Measurements from ENCODE around the gene SLC7A1.

The SLC7A1 gene

DNA sequence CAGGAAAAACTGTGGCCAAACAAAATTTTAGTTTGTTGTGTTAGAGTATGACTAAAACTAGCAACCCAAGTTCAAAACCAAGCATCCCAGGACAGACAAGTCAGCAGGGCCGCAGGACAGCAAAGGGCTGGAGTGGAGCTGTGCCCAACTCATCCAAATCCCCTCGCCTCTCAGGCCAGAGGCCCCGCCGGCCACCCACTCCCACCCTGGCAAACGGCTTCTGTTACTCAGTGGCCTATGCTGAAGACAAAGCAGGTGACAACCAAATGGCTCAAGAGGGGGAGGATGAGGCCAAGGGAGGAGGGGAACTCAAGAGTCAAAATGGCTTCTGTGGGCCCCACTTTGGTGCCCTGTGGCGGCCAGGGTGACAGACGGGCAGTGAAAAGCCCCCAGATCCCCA, 69.7 kb downstream of the SLC7A1 start:
- H3K36me3 ChIP-seq (ENCODE audit: control insufficient read depth, low read depth, low read length), result peaks cover 72% of the 10 kb centered on the region
- no peaks in the 10 kb centered on the region for H3K27me3 ChIP-seq (ENCODE audit: control insufficient read depth, insufficient read depth, low read length)
- no peak overlapping the region for H3K4me3 ChIP-seq (ENCODE audit: low read length)

DNA sequence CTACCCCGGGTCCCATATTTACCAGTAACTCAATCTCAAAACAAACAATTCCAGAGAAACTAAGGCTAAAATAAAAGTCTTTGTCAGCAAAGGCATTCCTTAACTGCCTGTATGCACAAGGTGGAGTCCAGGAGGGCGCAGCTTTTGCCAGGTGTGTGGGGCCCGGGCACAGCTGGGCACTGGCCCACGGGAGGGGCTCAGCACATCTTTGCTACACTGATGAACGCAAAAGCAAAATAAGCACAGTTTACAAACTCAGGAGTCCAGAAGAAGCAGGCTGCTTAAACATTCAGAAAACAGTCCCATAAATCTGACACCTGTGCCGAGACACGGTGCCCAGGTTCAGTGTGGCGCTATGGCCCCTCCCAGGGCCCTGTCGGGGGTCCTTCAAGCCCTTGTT, 70.8 kb downstream of the SLC7A1 start:
- H3K4me3 ChIP-seq (ENCODE audit: low read length), result no peak overlapping the region
- H3K27ac ChIP-seq (ENCODE audit: low read length), result no peak overlapping the region
- no peaks in the 10 kb centered on the region for H3K4me1 ChIP-seq (ENCODE audit: control insufficient read depth, low read depth, low read length)
- H3K36me3 ChIP-seq (ENCODE audit: control insufficient read depth, low read depth, low read length), result peaks cover 72% of the 10 kb centered on the region
- H3K27me3 ChIP-seq (ENCODE audit: control insufficient read depth, insufficient read depth, low read length), result no peaks in the 10 kb centered on the region
- H3K9me3 ChIP-seq (ENCODE audit: control insufficient read depth, low read depth, low read length), result no peaks in the 10 kb centered on the region
- H3K9ac ChIP-seq (ENCODE audit: low read length), result no peak overlapping the region

More for the DNA sequence above, 69.7 kb downstream of the SLC7A1 start:
- no peak overlapping the region for H3K9ac ChIP-seq (ENCODE audit: low read length)
- no peak overlapping the region for H3K27ac ChIP-seq (ENCODE audit: low read length)
- H3K4me1 ChIP-seq (ENCODE audit: control insufficient read depth, low read depth, low read length), result no peaks in the 10 kb centered on the region
- H3K9me3 ChIP-seq (ENCODE audit: control insufficient read depth, low read depth, low read length), result no peaks in the 10 kb centered on the region

DNA sequence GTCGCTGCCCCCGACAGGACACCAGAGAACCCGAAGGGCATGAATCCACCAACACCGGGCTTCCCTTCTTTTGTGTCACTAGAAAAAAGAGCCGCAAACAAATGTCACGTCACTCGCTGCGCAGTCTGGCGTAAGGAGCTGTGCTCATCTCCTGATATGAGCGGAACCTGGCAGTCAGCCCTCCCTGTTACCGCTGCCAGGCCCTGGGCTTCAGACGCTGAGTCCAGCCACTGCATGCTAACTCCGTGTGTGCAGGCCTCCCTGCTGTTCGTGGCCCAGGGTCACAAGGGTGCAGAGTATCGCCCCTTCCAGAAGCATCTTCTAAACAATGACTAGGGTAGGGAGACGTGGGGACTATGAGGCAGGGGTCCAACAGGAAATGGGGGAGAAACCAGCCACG, 71.3 kb downstream of the SLC7A1 start:
- Histone ChIP-seq H3K9ac (ENCODE audit: low read length) (no peak overlapping the region), H3K36me3 (ENCODE audit: control insufficient read depth, low read depth, low read length) (peaks cover 71% of the 10 kb centered on the region), H3K27me3 (ENCODE audit: control insufficient read depth, insufficient read depth, low read length) (no peaks in the 10 kb centered on the region), H3K27ac (ENCODE audit: low read length) (no peak overlapping the region), H3K4me3 (ENCODE audit: low read length) (no peak overlapping the region), H3K4me1 (ENCODE audit: control insufficient read depth, low read depth, low read length) (no peaks in the 10 kb centered on the region), H3K9me3 (ENCODE audit: control insufficient read depth, low read depth, low read length) (no peaks in the 10 kb centered on the region)

DNA sequence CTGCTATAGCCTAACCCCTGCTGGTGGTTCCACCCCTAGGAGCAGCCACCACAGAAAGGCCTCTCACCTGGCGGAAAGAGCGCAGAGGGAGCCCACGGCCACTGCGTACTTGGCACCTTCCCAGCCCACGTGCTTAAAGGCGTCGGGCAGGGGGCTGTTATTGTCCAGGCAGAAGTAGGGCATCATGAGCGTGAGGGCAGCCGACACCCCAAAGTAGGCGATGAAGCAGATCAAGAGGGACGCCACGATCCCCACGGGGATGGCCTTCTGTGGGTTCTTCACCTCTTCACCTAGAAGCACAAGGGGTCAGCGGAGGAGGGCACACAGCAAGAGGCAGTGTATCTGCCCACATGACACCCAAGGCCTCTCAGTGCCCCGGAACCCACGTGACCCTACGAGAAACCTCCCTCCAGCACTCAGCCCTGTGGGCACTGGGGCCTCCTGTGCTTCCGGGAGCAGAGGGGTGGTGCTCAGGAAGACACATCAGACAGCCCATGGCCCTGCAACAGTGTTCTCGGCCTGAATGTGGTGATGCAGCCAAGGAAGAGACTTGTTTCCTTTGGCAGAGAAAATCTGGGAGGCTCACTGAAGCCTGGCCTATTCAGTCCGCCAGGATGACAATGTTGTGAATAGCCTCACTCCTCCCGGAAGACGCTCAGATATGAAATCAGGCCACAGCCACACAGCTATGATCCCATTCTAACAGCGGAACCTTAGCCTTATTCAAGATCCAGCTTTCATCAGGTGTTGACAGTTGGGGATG, 72.1 kb downstream of the SLC7A1 start:
- no peaks in the 10 kb centered on the region for H3K4me1 ChIP-seq (ENCODE audit: control insufficient read depth, low read depth, low read length)
- no peak overlapping the region for H3K4me3 ChIP-seq (ENCODE audit: low read length)
- no peak overlapping the region for H3K9ac ChIP-seq (ENCODE audit: low read length)
- no peak overlapping the region for H3K27ac ChIP-seq (ENCODE audit: low read length)
- H3K27me3 ChIP-seq (ENCODE audit: control insufficient read depth, insufficient read depth, low read length), result no peaks in the 10 kb centered on the region
- no peaks in the 10 kb centered on the region for H3K9me3 ChIP-seq (ENCODE audit: control insufficient read depth, low read depth, low read length)
- peaks cover 72% of the 10 kb centered on the region for H3K36me3 ChIP-seq (ENCODE audit: control insufficient read depth, low read depth, low read length)

DNA sequence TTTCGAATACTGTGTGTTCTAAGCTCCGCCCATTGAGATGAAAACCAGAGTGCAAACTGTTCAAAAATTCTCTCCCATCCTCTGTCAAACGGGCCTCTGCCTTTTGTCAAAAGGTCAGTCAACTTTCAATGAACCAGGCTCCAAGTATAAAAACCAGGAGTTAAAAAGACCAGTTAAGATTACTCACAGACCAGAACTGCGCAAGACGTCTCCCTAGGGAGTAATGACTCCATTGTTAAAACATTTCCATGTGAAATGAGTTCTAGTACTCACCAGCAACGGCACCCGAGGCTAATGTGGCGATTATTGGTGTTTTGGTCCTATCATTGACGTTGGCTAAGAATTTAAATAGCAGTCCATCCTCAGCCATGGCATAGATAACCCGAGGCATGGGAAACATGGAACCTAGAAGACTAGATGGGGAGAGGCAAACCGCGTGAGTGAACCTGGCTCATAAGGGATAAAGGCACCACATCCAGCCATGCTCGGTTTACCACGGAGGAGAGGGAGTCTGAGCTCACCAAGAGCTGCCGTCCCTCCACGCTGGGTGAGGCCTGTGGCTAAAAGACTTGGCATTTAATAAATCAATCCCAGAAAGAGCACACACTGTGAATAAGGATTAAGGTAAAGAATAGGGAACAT, 73.3 kb downstream of the SLC7A1 start:
- Histone ChIP-seq H3K9ac (ENCODE audit: low read length) (no peak overlapping the region), H3K4me1 (ENCODE audit: control insufficient read depth, low read depth, low read length) (no peaks in the 10 kb centered on the region), H3K27ac (ENCODE audit: low read length) (no peak overlapping the region), H3K27me3 (ENCODE audit: control insufficient read depth, insufficient read depth, low read length) (no peaks in the 10 kb centered on the region), H3K9me3 (ENCODE audit: control insufficient read depth, low read depth, low read length) (no peaks in the 10 kb centered on the region), H3K36me3 (ENCODE audit: control insufficient read depth, low read depth, low read length) (peaks cover 73% of the 10 kb centered on the region), H3K4me3 (ENCODE audit: low read length) (no peak overlapping the region)

DNA sequence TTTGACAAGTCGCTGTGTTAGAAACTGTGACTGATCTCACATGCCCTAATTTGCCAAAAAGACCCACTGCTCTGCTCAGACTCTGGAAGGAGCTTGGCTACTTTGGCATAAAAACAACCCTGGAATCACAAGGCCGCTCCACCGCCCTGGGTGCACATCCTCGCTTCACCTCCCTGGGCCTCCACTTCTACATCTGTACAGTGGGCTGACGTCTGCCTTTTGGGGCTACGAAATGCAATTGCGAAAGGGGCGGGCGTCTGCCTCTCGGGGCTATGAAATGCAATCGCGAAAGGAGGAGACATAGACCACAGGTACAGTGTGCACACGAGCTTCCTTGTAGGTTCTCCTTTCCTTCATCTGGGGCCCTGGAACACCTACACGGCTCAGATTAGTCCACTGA, 74.2 kb downstream of the SLC7A1 start:
- Histone ChIP-seq H3K27ac (ENCODE audit: low read length) (no peak overlapping the region), H3K4me1 (ENCODE audit: control insufficient read depth, low read depth, low read length) (no peaks in the 10 kb centered on the region), H3K9me3 (ENCODE audit: control insufficient read depth, low read depth, low read length) (no peaks in the 10 kb centered on the region), H3K36me3 (ENCODE audit: control insufficient read depth, low read depth, low read length) (peaks cover 79% of the 10 kb centered on the region), H3K4me3 (ENCODE audit: low read length) (no peak overlapping the region), H3K9ac (ENCODE audit: low read length) (no peak overlapping the region), H3K27me3 (ENCODE audit: control insufficient read depth, insufficient read depth, low read length) (no peaks in the 10 kb centered on the region)

DNA sequence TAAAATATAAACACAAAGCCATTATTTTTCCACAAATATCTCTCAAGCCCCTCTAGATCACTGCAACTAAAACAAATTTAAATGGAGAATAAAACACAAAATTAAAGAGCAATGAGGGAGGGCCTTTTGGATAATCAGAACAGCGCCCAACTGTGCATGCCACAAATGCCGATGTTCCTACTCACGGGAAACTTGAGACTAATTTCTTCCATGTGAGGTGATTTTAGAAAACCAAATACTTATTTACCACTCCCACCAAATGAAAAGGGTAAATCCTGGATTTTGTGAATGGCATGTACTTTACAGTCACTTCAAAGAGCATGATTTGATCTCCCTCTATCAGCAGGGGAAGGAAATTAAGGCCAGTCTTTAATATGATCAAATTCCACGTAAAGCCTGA, 74.8 kb downstream of the SLC7A1 start:
- Histone ChIP-seq H3K4me1 (ENCODE audit: control insufficient read depth, low read depth, low read length) (no peaks in the 10 kb centered on the region), H3K36me3 (ENCODE audit: control insufficient read depth, low read depth, low read length) (peaks cover 86% of the 10 kb centered on the region), H3K27me3 (ENCODE audit: control insufficient read depth, insufficient read depth, low read length) (no peaks in the 10 kb centered on the region), H3K9me3 (ENCODE audit: control insufficient read depth, low read depth, low read length) (no peaks in the 10 kb centered on the region), H3K27ac (ENCODE audit: low read length) (no peak overlapping the region), H3K9ac (ENCODE audit: low read length) (no peak overlapping the region), H3K4me3 (ENCODE audit: low read length) (no peak overlapping the region)

DNA sequence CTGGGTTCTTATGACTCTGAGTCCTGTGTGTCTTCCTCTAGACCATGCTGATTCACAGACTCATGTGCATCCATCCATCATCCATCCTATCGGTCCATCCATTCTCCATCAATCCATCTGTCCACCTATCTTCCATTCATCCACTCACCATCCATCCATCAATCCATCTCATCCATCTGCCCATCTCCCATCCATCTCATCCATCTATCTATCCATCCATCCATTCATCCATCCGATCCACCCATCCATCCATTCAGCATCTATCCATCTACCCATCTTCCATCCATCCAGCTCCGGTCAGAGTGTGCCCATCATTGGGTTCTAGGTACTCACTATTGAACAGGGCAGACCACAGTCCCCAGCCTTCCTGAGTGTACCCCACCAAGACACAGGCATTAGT, 75.6 kb downstream of the SLC7A1 start:
- Histone ChIP-seq H3K9ac (ENCODE audit: low read length) (no peak overlapping the region), H3K9me3 (ENCODE audit: control insufficient read depth, low read depth, low read length) (no peaks in the 10 kb centered on the region), H3K27ac (ENCODE audit: low read length) (no peak overlapping the region), H3K36me3 (ENCODE audit: control insufficient read depth, low read depth, low read length) (peaks cover 93% of the 10 kb centered on the region), H3K4me3 (ENCODE audit: low read length) (no peak overlapping the region), H3K27me3 (ENCODE audit: control insufficient read depth, insufficient read depth, low read length) (no peaks in the 10 kb centered on the region), H3K4me1 (ENCODE audit: control insufficient read depth, low read depth, low read length) (no peaks in the 10 kb centered on the region)

DNA sequence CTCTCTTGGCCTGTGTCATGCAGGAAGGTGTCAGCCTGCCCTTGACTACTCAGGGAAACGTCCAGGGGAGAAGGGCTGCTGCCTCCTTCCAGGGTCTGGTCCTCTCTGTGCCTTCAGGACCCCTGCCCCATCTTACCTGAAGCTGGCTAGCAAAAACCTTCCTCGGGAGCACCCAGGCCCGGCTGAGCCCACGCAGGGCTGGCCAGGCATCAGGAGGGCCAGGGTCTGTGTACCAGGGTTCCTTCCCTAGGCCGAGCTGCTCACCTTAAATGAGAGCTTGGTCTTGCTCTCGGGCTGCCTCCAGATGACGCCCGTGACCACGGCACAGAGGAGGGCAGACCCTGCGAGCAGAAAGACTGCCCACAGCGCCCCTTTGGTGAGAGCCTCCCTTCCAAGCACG, 78.6 kb downstream of the SLC7A1 start:
- Histone ChIP-seq H3K9ac (ENCODE audit: low read length) (no peak overlapping the region), H3K27me3 (ENCODE audit: control insufficient read depth, insufficient read depth, low read length) (no peaks in the 10 kb centered on the region), H3K4me3 (ENCODE audit: low read length) (no peak overlapping the region), H3K27ac (ENCODE audit: low read length) (no peak overlapping the region), H3K4me1 (ENCODE audit: control insufficient read depth, low read depth, low read length) (no peaks in the 10 kb centered on the region), H3K36me3 (ENCODE audit: control insufficient read depth, low read depth, low read length) (peaks cover 91% of the 10 kb centered on the region), H3K9me3 (ENCODE audit: control insufficient read depth, low read depth, low read length) (no peaks in the 10 kb centered on the region)

DNA sequence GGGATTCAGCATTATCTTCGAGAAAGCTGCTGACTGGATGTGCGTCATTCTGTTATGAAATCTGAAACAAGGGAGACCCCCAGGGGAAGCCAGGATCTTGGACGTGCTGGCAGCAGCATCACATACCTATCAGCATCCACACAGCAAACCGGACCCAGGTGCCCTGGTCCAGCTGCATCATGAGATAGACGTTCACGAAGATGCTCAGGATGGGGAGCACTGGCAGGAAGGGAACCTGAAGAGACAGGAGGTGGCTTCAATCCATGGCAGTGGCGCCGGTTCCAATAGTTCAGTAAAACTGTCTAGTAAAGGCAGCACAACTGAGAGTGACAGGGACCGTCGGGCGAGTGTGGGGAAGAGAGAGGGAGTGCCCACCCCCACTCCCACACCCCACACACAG, 79.5 kb downstream of the SLC7A1 start:
- Histone ChIP-seq H3K27ac (ENCODE audit: low read length) (no peak overlapping the region), H3K4me1 (ENCODE audit: control insufficient read depth, low read depth, low read length) (no peaks in the 10 kb centered on the region), H3K27me3 (ENCODE audit: control insufficient read depth, insufficient read depth, low read length) (no peaks in the 10 kb centered on the region), H3K4me3 (ENCODE audit: low read length) (no peak overlapping the region), H3K36me3 (ENCODE audit: control insufficient read depth, low read depth, low read length) (peaks cover 87% of the 10 kb centered on the region), H3K9ac (ENCODE audit: low read length) (no peak overlapping the region), H3K9me3 (ENCODE audit: control insufficient read depth, low read depth, low read length) (no peaks in the 10 kb centered on the region)

DNA sequence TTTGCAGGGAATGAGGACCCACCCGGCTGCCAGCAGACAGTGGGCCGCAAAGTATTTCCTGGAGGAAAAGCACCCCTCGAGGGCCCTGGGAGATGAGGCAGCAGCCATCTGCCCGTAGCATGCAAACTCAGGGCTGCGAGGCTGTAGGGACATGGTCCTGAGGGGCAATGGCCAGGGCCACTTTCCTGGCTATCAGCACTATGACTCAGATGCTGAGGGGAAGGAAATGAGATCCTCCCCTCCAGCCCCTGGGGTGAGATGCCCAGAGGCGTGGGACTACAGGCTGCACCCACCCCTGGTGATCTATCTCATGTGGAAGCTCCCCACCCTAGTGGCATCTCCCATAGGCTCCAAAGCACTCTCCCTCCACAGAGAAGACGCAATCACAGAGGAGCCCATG, 80.1 kb downstream of the SLC7A1 start:
- H3K4me1 ChIP-seq (ENCODE audit: control insufficient read depth, low read depth, low read length), result no peaks in the 10 kb centered on the region
- no peak overlapping the region for H3K27ac ChIP-seq (ENCODE audit: low read length)
- no peak overlapping the region for H3K4me3 ChIP-seq (ENCODE audit: low read length)
- H3K9ac ChIP-seq (ENCODE audit: low read length), result no peak overlapping the region
- H3K27me3 ChIP-seq (ENCODE audit: control insufficient read depth, insufficient read depth, low read length), result no peaks in the 10 kb centered on the region
- H3K9me3 ChIP-seq (ENCODE audit: control insufficient read depth, low read depth, low read length), result no peaks in the 10 kb centered on the region
- peaks cover 81% of the 10 kb centered on the region for H3K36me3 ChIP-seq (ENCODE audit: control insufficient read depth, low read depth, low read length)

DNA sequence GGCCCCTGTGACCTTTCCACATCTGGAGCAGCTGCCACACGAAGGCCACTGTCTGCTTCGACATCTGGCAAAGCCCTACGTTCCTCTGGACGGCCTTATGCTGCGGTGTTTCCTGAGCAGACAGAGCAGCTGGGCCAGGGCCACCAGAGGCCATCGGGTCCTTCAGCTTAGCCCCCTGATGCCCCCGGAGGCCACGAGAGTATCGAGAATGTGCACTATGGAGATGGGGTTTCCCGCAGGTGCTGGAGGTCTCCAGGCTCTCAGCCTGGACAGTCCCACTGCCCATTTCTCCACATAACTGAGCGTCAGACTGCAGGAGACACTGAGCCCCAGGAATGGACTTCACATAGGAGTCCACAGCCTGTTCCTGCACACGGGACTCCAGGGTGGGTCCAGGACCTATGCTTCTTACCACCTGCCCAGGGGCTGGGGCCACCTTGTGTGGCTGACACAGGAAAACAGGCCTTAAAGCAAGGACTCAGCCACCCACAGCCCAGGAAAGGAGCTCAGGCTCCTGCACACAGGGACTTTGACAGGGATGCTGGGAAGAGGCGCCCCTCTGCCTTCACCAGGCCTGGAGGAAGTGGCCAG, 80.7 kb downstream of the SLC7A1 start:
- H3K4me3 ChIP-seq (ENCODE audit: low read length), result no peak overlapping the region
- H3K36me3 ChIP-seq (ENCODE audit: control insufficient read depth, low read depth, low read length), result peaks cover 76% of the 10 kb centered on the region
- no peaks in the 10 kb centered on the region for H3K27me3 ChIP-seq (ENCODE audit: control insufficient read depth, insufficient read depth, low read length)
- no peaks in the 10 kb centered on the region for H3K4me1 ChIP-seq (ENCODE audit: control insufficient read depth, low read depth, low read length)
- no peak overlapping the region for H3K27ac ChIP-seq (ENCODE audit: low read length)
- H3K9ac ChIP-seq (ENCODE audit: low read length), result no peak overlapping the region
- no peaks in the 10 kb centered on the region for H3K9me3 ChIP-seq (ENCODE audit: control insufficient read depth, low read depth, low read length)

All from iPS-18a (cell line).